Ishikawa (cell line): ENCODE measurements around the gene FOS.

Experiments used
- CEBPB ChIP-seq: IDR thresholded peaks from 2 replicates; pipeline ENCODE4 v1.6.1; 2012
- CREB1 ChIP-seq: IDR thresholded peaks from 2 replicates; pipeline ENCODE4 v1.6.1; 2012; ENCODE audit warnings: low read depth
- EP300 ChIP-seq: IDR thresholded peaks from 2 replicates; pipeline ENCODE4 v1.6.1; 2012; ENCODE audit warnings: borderline replicate concordance
- TAF1 ChIP-seq: IDR thresholded peaks from 2 replicates; pipeline ENCODE4 v1.6.1; 2012; ENCODE audit warnings: low read depth, mild to moderate bottlenecking
- TCF12 ChIP-seq: IDR thresholded peaks from 2 replicates; pipeline ENCODE4 v1.6.1; 2012; ENCODE audit warnings: low read depth

DNA sequence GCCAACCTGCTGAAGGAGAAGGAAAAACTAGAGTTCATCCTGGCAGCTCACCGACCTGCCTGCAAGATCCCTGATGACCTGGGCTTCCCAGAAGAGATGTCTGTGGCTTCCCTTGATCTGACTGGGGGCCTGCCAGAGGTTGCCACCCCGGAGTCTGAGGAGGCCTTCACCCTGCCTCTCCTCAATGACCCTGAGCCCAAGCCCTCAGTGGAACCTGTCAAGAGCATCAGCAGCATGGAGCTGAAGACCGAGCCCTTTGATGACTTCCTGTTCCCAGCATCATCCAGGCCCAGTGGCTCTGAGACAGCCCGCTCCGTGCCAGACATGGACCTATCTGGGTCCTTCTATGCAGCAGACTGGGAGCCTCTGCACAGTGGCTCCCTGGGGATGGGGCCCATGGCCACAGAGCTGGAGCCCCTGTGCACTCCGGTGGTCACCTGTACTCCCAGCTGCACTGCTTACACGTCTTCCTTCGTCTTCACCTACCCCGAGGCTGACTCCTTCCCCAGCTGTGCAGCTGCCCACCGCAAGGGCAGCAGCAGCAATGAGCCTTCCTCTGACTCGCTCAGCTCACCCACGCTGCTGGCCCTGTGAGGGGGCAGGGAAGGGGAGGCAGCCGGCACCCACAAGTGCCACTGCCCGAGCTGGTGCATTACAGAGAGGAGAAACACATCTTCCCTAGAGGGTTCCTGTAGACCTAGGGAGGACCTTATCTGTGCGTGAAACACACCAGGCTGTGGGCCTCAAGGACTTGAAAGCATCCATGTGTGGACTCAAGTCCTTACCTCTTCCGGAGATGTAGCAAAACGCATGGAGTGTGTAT, 2.4 kb downstream of the FOS start:
- TF ChIP-seq CEBPB (no peak), EP300 (no peak), TAF1 (no peak), CREB1 (no peak), TCF12 (no peak)
